HK-2 (cell line): ENCODE measurements around the gene CLDN18.

Experiments
- DNase-seq: peaks from one replicate; pipeline ENCODE4 v3.0.0-alpha.2; 2018; ENCODE audit not compliant: unreplicated experiment

The CLDN18 gene

GRCh38 chr3:138062626-138063025, 52.7 kb downstream of the CLDN18 start:
- no peak for DNase-seq

GRCh38 chr3:138063416-138063815, 53.5 kb downstream of the CLDN18 start:
- no peak for DNase-seq

GRCh38 chr3:138065949-138066348, 56.0 kb downstream of the CLDN18 start:
- no peak for DNase-seq

- no peak for DNase-seq
Measured at GRCh38 chr3:138066383-138066782, 56.4 kb downstream of the CLDN18 start.

- DNase-seq: no peak
Measured at GRCh38 chr3:138066972-138067371, 57.0 kb downstream of the CLDN18 start.

GRCh38 chr3:138068046-138068445, 58.1 kb downstream of the CLDN18 start:
- no peak for DNase-seq

- DNase-seq: peak; percentile 80
Measured at GRCh38 chr3:138068579-138069174, 58.7 kb downstream of the CLDN18 start.

GRCh38 chr3:138070006-138070405, 60.0 kb downstream of the CLDN18 start:
- DNase-seq: no peak

GRCh38 chr3:138072796-138073195, 62.8 kb downstream of the CLDN18 start:
- no peak for DNase-seq

GRCh38 chr3:138078096-138078495, 68.1 kb downstream of the CLDN18 start:
- DNase-seq: peak; percentile 53

- peak; percentile 72 for DNase-seq
Measured at GRCh38 chr3:138078901-138079344, 69.0 kb downstream of the CLDN18 start.

GRCh38 chr3:138079901-138080300, 69.9 kb downstream of the CLDN18 start:
- DNase-seq: no peak

- no peak for DNase-seq
Measured at GRCh38 chr3:138081371-138082084, 71.6 kb downstream of the CLDN18 start.

GRCh38 chr3:138082085-138082991, 72.4 kb downstream of the CLDN18 start:
- DNase-seq: peak; percentile 41

- DNase-seq: no peak
Measured at GRCh38 chr3:138082992-138083386, 73.0 kb downstream of the CLDN18 start.
